GM21423 (cell line): Measurements from ENCODE around the gene ST6GALNAC5.
"Not testable (repeated sequence)": the region's sequence is repeated elsewhere in the genome, so short reads cannot be mapped to it uniquely, and the experiment has no call there.

Experiments used
- ATAC-seq: cut with Tn5 transposase; IDR thresholded peaks from one replicate; pipeline ENCODE4 v1.9.1; 2021; ENCODE audit warnings: mild to moderate bottlenecking, moderate library complexity; ENCODE audit not compliant: unreplicated experiment

Gene ST6GALNAC5

DNA sequence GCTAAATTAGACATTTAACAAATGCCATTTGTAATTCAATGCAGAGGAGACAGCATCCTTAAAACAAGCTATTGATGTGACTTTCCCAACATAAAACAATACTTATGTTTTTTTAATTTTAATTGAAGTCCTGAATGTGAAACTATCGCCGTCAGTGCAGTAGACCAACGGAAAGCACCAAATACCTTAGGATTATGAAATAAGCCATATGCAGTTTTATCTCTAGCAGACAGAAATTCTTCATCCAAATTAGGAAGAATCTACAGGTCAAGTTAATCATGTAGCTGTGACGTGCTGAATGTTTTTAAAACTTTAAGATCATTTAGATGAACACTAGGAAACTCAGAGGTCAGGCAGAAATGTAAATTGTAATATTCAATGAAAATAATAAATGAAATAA is 714 bp upstream of the ST6GALNAC5 start:
- ATAC-seq = no peak

DNA sequence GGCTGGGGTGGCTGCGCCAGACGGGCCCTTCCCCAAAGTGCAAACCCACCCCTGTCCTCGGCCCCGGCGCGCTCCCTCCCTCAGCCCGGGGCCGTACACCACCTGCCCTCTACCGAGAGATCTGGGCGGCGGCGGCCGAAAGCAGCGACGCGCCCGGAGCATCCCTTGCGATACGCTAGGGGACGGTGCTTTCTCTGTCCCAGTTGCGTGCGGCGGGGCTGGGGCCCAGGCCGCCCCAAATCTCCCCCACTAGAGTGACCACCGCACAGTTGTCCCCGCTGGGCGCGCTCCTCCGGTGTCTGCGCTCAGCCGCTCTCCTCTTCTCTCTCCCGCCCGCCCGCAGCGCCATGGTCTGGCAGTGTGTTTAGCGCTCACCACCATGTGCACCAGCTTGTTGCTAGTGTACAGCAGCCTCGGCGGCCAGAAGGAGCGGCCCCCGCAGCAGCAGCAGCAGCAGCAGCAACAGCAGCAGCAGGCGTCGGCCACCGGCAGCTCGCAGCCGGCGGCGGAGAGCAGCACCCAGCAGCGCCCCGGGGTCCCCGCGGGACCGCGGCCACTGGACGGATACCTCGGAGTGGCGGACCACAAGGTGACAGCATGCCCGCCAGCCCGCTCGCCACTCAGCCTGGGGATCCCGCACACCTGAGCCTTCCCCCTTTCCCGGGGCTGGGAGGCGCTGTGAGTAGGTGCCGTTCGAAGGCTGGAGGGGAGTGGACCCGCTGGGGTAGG is 1.0 kb downstream of the ST6GALNAC5 start:
- ATAC-seq = no peak

DNA sequence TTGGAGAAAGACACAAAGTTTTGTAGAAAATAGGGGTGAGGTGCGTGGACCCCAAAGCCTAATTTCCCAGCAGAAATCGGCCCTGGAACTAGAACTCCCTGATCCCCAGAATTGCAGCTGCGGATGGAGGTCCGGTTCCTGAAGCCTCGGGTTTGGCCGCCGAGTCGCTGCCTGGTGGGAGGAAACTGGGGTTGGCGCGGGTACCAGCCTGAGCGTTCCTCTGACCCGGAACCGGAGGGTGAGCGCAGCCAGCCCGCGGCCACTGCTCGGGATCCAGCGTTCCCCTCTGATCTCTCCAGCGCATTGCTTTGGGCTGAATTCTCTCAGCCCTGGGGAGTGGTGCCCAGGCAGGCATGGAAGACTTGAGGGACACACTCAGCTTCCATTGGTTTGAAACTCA is 1.6 kb downstream of the ST6GALNAC5 start:
- ATAC-seq = no peak

DNA sequence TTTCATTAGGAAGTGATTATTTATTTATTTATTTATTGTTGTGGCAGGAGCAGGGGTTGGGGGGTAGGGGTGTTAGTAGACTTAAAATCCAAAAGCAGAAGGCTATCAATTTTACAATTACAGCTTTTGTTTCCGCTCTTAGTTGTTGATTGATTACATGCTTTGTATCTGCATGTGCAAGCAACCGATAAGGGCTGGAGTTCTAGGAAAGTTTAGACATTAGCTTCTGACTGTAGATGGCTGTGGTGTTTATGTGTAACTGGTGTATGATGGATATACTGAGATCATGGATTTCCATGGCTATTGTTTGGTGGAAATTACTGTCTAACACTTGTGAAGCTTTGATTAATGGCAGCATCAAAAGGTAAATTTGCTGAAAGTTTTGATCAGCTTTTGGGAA is 2.8 kb downstream of the ST6GALNAC5 start:
- ATAC-seq = no peak

DNA sequence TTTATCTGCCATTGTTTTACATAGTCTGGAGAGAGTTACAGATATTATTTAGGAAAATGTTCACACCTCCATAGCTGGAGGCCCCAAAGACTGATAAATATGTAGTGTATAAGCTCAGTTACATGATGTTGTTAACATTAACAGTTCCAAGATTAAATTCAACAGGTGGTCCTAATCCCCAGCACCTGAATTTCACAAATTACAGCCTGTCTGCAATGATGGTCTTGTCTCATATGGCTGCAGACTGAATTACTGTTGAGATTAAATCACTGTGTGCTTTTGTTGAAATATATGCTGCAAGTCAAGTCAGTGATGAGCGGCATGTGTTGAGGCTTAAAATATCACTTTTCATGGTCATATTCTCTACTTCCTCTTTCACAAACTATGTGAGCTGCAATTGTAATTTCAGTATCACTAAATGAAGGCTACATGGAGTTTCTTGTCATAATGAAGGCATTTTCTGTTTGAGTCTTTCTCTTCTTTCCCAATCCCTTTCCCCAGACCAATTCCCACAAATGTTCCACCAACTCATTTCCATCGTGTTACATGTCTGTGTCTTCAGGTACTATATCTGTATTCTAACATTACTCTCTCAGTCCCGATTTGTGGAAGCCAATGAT is 4.2 kb downstream of the ST6GALNAC5 start:
- peak; percentile 90 for ATAC-seq

DNA sequence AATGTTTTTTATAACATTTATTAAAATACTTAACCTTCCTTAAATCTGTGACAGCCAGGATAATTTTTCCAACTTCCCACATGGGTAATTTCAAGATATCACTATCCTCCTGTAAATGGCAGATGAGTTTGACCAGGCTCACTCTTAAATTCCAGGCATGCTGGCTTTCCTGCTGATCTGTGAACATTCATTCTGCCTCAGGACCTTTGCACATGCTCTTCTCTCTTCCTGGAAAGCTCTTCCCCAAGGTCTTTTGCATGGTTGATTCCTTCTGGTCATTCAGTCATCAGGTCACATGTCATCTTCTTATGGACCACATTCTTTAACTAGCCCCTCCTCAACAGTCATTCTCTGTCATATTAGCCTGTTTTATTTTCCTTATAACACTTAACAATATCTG is 5.7 kb downstream of the ST6GALNAC5 start:
- no peak for ATAC-seq

DNA sequence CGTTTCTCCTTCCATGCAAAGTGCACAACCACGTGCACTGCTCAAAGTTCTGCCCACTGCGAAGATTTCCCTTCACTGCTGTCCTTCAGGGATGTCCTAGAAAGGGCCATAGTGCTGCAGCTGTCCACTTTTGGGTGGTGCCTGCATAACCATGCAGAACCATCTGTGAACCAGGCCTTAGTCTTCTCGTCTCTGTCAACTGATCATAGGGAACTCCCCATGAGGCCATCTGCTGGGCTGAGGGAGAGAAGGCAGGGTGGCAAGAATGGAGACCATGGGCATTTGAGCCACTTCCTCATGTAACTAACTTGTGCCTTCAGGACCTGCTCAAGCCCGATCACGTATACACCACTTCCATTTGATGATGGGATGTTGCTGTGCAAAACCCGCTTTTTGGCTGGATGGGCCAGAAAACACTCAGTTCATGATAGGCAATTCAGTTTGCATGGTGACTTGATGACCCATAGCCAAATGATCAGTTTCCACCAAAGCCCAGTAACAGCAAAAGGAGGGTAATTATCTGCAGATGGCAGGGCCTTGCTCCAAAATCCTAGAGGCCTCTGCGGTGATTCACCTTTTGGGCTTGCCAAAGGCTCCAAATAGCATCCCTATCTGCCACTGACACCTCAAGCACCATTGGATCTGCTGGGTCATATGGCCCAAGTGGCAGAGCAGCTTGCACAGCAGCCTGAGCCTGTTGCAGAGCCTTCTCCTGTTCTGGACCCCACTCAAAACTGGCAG is 9.5 kb downstream of the ST6GALNAC5 start:
- ATAC-seq = no peak

DNA sequence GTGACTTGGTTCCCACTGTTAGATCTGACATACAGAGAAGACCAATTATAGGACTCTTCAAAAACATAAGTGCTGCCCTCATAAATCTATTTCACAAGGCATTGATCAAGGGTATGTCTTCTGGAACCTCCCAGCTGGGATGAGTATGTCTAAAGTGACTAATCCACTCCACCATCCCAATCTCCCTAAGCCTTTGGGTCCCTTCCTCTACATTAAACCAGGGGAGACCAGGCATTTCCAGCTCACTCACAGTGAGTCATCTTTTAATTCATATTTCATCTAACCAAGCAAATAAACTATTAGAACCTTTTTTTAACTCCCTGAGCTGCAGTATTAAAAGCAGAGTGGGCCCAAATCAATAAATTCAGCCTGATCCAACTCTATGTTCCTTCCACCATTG is 11.7 kb downstream of the ST6GALNAC5 start:
- not testable (repeated sequence) for ATAC-seq

DNA sequence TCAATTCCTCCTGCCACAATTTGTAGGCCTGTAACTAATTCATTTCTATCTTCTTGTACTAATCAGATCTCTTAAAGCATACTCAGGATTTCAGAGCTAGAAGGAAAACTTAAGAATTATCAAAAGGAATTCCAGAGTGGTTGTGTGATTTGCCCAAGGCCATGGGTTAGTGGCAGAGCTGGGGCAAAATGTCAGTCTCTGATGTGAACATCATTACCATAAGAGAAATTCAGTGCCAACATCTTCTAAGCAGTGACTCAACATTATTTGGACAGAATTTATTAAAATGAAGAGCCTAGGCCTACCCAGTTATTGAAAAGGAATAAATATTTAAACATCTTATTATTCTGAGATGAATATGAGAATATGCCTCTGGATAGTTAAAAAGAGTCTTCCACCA is 14.5 kb downstream of the ST6GALNAC5 start:
- no peak for ATAC-seq

DNA sequence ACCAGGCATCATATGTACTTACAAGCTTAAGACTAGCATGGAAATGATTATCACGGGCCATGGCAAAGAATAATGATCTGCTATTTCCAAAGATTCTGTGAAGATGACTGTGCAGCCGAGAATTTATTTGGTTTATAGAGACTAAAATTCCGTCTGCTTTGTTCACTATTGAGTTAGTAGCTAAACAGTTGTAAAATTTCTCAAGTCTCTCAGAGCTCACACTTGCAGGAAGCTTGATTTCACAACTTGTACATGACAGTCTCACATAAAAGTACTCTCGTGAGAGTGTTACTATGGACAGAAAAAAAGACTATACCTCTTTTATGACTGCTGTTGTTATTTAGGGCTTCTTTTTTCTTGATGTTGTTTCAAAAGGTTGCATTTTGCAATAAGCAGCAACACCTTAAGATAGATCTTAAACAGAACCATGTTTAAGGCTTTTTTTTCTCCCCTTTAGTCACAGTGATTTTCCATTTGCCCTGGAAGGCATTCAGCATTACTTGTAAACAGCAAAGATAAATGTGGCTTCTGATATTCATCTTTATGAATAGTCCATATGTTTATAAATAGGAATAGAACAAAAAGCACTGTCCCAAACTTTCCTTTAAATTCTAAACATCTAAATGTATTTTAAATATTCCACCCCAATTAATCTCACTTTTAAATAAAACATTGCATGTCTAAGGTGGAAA is 24.8 kb downstream of the ST6GALNAC5 start:
- ATAC-seq = no peak

DNA sequence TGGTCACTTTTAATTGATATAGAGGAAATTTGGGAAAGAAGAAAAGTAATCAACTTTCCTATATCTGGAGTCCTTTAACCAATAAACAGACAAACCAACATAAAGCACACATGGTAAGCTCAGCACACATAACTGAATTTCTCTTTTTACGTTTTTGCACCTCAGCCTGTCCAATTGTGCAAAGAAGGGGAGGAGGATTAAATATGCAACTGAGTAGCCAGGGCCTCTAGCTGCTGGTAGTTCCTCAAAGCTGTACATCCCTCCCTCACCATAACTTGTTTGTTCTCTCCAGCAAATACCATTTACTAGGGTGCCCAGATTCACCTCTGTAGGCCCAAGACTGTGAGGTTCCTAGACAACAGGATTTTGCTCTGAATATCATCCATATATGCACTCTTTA is 25.4 kb downstream of the ST6GALNAC5 start:
- ATAC-seq = no peak

DNA sequence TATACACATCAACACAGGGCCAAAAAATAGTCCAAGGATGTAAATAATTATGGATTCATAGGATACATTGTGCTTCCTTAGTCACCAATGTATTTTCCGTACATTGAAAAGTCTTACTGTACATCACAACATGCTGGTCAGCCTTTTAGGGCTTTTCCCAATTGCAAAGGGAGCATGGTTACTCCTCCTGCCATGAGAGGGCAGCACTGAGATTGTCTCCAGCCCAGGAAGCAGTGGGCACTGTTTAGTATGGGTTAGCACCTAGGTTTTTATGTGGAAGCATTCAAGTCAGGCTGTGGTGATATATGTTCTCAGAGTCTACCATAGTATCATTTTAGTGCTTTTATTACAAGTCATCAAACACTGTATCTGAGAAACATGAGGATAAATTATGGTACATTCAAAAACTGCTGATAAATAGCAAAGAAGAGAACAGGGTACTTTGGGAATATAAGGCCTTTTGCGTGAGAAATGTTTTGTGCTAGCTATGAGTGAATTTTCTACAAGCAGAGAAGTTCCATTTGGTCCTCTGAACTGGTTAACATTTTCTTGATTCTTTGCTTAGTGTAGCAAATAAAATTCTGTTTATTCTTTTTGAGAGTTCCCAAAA is 34.0 kb downstream of the ST6GALNAC5 start:
- ATAC-seq = peak; percentile 98

DNA sequence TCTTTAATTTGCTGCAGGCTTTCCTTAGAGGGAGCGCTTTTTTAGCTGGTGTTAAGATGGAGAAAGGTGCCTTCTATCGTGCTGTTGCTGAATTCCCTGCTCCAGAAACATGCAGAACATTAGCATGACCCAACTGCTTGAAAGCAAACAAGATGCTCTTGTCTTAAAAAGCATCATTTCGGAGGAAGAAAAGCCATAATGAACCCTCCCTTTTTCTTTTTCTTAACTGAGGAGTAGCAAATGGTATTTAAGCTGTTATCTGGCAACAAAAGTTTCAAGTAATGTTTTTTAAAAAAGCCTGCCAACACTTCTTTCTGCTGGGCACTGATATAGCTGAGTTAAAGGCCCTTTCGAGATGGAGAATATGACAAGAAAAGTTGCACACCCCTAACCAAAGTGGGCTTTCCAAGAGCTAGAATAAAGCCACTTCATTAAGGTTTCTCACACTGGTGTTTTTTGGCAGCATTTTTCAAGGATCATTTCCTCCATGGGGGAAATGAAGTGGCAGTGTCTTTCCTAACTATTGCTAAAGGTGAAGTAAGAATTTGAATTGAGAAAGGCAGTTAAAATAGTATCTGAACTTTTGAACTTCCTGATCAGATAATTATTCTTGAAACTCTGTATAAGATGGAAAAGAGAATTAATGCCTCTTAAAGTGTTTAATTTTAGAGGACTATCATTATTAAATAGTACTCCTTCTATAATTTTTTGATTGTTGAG is 38.8 kb downstream of the ST6GALNAC5 start:
- ATAC-seq = no peak

DNA sequence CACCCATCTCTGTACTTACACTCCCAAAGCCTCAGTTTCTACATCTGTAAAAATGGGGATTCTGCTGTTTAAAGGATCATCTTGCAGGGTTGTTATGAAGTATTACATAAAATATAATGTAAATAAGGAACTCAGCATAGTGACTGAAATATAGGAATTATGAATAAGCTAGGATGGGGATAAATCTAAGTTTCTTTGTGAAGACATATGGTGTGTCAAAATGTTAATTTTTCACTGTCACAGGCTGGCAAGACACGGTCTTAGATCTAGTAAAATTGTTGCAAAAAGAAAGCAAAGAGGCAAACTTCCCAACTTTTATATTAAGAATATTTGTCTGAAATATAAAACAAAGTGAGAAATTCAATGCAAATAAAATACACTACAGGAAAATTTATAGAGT is 42.0 kb downstream of the ST6GALNAC5 start:
- no peak for ATAC-seq

DNA sequence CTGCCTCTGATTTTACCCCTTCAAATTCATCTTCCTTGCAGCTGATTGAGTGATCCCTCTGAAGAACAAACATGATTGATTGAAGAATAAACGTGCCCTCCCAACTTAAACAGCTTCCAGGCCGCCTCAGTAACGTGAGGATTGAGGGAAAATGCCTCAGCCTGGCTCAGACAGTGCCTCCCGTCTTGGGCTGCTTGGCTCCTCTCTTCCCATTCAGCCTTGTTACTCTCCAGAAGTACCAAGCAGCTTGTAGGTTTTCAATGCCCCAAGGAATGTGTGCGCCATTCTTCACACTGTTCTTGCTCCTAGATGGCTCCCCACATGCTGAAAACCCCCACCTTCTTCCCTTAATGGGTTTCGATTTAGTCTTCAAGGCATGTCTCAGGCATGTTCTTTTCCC is 51.8 kb downstream of the ST6GALNAC5 start:
- no peak for ATAC-seq

DNA sequence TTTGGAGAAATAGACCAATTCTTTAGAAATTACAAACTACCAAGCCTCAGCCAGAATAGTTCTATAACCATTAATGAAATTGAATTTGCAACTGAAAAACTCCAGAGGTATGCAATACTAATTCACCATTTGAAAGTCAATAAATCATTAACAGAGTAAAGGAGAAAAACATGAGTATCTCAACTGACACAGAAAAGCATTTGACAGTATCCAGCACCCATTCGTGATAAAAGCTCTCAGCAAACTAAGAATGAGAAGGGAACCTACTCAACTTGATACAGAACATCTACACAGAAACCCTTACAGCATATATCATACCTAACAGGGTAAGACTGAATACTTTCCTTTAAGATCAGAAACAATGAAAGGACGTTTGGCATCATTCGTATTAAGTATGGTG is 54.3 kb downstream of the ST6GALNAC5 start:
- ATAC-seq = no peak

DNA sequence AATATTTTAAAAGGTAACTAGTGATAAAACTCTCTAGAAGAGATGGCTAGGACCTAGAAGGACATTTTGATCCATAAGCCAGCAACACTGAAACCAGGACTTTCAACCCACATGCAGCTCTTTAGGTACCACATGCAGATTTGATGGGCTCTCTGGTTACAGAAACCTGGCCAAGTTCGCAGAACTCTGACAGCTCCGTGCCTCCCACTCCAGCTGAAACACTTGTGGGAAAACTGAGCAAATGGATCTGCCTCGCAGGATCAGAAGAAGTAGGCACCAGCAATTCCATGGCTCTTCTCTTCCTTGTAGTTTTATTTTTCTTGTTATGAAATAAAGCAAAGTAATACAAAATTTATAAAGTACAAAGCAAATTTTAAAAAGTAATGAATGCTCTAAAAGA is 58.5 kb downstream of the ST6GALNAC5 start:
- no peak for ATAC-seq

DNA sequence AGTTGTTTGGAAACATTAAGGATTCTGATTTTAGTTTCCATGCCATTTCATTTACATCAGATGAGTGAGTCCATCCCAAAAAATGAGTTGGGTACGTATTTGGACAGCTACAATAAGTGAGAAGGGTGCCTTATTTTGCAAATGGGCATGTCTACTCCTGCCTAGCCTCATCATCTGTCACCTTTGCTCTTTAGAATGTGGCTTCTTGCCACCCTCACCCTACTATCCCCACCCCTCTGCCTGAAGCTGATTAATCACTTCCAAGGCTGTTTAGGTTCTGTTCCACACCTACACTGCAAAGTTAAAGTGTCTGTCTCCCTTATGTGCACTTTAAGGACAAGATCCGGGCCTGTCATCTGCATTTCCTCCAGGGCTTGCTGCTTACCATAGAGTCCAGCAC is 61.2 kb downstream of the ST6GALNAC5 start:
- ATAC-seq = no peak

DNA sequence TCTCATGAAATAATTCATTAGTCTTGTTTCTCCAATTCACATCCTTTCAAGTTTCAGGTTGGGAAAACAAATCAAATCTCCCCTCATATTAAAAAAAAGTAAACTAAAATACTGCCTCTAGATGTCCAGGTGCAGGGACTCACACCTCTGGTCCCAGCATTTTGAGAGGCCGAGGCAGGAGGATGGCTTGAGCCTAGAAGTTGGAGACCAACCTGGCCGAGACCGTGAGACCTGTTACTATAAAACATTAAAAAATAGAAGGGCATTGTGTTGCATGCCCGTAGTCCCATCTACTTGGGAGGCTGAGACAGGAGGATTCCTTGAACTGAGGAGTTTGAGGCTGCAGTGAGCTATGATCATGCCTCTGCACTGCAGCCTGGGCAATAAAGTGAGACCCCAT is 61.9 kb downstream of the ST6GALNAC5 start:
- ATAC-seq = no peak
